ENCODE results near the gene CDC37. TPM values are rescaled to one million over a fixed set of nuclear protein-coding genes. Genes with fewer than 3 reads are reported as not detected.
A peak's percentile ranks its signal among the peaks of the same experiment; 100 is the strongest.
"Not testable (repeated sequence)": the region's sequence is repeated elsewhere in the genome, so short reads cannot be mapped to it uniquely, and the experiment has no call there.

The CDC37 gene
- total RNA-seq, 1 donor from 2014 or later, result 148 TPM

GRCh38 chr19:10392120-10392519 lies 11.2 kb downstream of the CDC37 start:
- Mint-ChIP-seq H3K4me1 (ENCODE audit: unreplicated experiment) (no peaks in the 10 kb centered on the region), H3K9me3 (ENCODE audit: unreplicated experiment) (no peaks in the 10 kb centered on the region), H3K36me3 (ENCODE audit: unreplicated experiment) (peaks cover 19% of the 10 kb centered on the region), H3K27me3 (ENCODE audit: unreplicated experiment) (no peaks in the 10 kb centered on the region), H3K4me3 (ENCODE audit: unreplicated experiment) (no peak overlapping the region), H3K27ac (ENCODE audit: unreplicated experiment) (no peak overlapping the region)
- DNase-seq (ENCODE audit: extremely low spot score, unreplicated experiment), result no peak
- TF ChIP-seq CTCF (IDR thresholded peaks at IDR 0.05), result no peak

GRCh38 chr19:10390652-10391286 lies 12.6 kb downstream of the CDC37 start:
- no peak for DNase-seq (ENCODE audit: extremely low spot score, unreplicated experiment)
- H3K27ac Mint-ChIP-seq (ENCODE audit: unreplicated experiment), result peak overlapping the region; percentile 1
- H3K9me3 Mint-ChIP-seq (ENCODE audit: unreplicated experiment), result no peaks in the 10 kb centered on the region
- no peak overlapping the region for H3K4me3 Mint-ChIP-seq (ENCODE audit: unreplicated experiment)
- H3K27me3 Mint-ChIP-seq (ENCODE audit: unreplicated experiment), result no peaks in the 10 kb centered on the region
- H3K4me1 Mint-ChIP-seq (ENCODE audit: unreplicated experiment), result no peaks in the 10 kb centered on the region
- peak; percentile 82 for TF ChIP-seq CTCF (IDR thresholded peaks at IDR 0.05)
- H3K36me3 Mint-ChIP-seq (ENCODE audit: unreplicated experiment), result peaks cover 16% of the 10 kb centered on the region

- Mint-ChIP-seq H3K4me3 (ENCODE audit: unreplicated experiment) (no peak overlapping the region), H3K9me3 (ENCODE audit: unreplicated experiment) (no peaks in the 10 kb centered on the region), H3K27ac (ENCODE audit: unreplicated experiment) (no peak overlapping the region), H3K4me1 (ENCODE audit: unreplicated experiment) (no peaks in the 10 kb centered on the region), H3K27me3 (ENCODE audit: unreplicated experiment) (no peaks in the 10 kb centered on the region), H3K36me3 (ENCODE audit: unreplicated experiment) (peaks cover 10% of the 10 kb centered on the region)
- peak; percentile 32 for TF ChIP-seq CTCF (IDR thresholded peaks at IDR 0.05)
- DNase-seq (ENCODE audit: extremely low spot score, unreplicated experiment), result no peak
Observed at GRCh38 chr19:10389863-10390262, 13.5 kb downstream of the CDC37 start.

GRCh38 chr19:10388957-10389356 lies 14.4 kb downstream of the CDC37 start:
- no peak overlapping the region for H3K27ac Mint-ChIP-seq (ENCODE audit: unreplicated experiment)
- no peaks in the 10 kb centered on the region for H3K9me3 Mint-ChIP-seq (ENCODE audit: unreplicated experiment)
- no peak overlapping the region for H3K4me3 Mint-ChIP-seq (ENCODE audit: unreplicated experiment)
- peak; percentile 91 for TF ChIP-seq CTCF (IDR thresholded peaks at IDR 0.05)
- no peaks in the 10 kb centered on the region for H3K4me1 Mint-ChIP-seq (ENCODE audit: unreplicated experiment)
- DNase-seq (ENCODE audit: extremely low spot score, unreplicated experiment), result peak; percentile 94
- H3K36me3 Mint-ChIP-seq (ENCODE audit: unreplicated experiment), result peaks cover 10% of the 10 kb centered on the region
- no peaks in the 10 kb centered on the region for H3K27me3 Mint-ChIP-seq (ENCODE audit: unreplicated experiment)

- H3K27me3 Mint-ChIP-seq (ENCODE audit: unreplicated experiment), result no peaks in the 10 kb centered on the region
- H3K9me3 Mint-ChIP-seq (ENCODE audit: unreplicated experiment), result no peaks in the 10 kb centered on the region
- no peak for TF ChIP-seq CTCF (IDR thresholded peaks at IDR 0.05)
- no peaks in the 10 kb centered on the region for H3K36me3 Mint-ChIP-seq (ENCODE audit: unreplicated experiment)
- H3K4me3 Mint-ChIP-seq (ENCODE audit: unreplicated experiment), result no peak overlapping the region
- H3K27ac Mint-ChIP-seq (ENCODE audit: unreplicated experiment), result no peak overlapping the region
- DNase-seq (ENCODE audit: extremely low spot score, unreplicated experiment), result no peak
- peaks cover 10% of the 10 kb centered on the region for H3K4me1 Mint-ChIP-seq (ENCODE audit: unreplicated experiment)
Observed at GRCh38 chr19:10384580-10384979, 18.8 kb downstream of the CDC37 start.

GRCh38 chr19:10383223-10383499 lies 20.2 kb downstream of the CDC37 start:
- not testable (repeated sequence) for H3K27me3 Mint-ChIP-seq (ENCODE audit: unreplicated experiment); DNase-seq (ENCODE audit: extremely low spot score, unreplicated experiment); H3K27ac Mint-ChIP-seq (ENCODE audit: unreplicated experiment); H3K4me3 Mint-ChIP-seq (ENCODE audit: unreplicated experiment); H3K36me3 Mint-ChIP-seq (ENCODE audit: unreplicated experiment); H3K9me3 Mint-ChIP-seq (ENCODE audit: unreplicated experiment)
- peaks cover 12% of the 10 kb centered on the region for H3K4me1 Mint-ChIP-seq (ENCODE audit: unreplicated experiment)
